GM19043 (cell line): Measurements from ENCODE around the gene GABPB1.
A peak's percentile ranks its signal among the peaks of the same experiment; 100 is the strongest.

ENCODE experiments used
- ATAC-seq: cut with Tn5 transposase; IDR thresholded peaks from one replicate; pipeline ENCODE4 v1.9.1; 2021; ENCODE audit warnings: low read depth; ENCODE audit not compliant: unreplicated experiment

The GABPB1 gene

GRCh38 chr15:50247819-50248655, 107.0 kb downstream of the GABPB1 start:
- ATAC-seq: peak; percentile 95

- no peak for ATAC-seq
Observed at GRCh38 chr15:50246631-50247030, 108.4 kb downstream of the GABPB1 start.

GRCh38 chr15:50244959-50245624, 109.9 kb downstream of the GABPB1 start:
- ATAC-seq: no peak

GRCh38 chr15:50244153-50244552, 110.8 kb downstream of the GABPB1 start:
- no peak for ATAC-seq

- no peak for ATAC-seq
Observed at GRCh38 chr15:50241684-50242450, 113.1 kb downstream of the GABPB1 start.

- ATAC-seq: no peak
Observed at GRCh38 chr15:50238255-50238654, 116.7 kb downstream of the GABPB1 start.

- no peak for ATAC-seq
Observed at GRCh38 chr15:50236433-50236832, 118.6 kb downstream of the GABPB1 start.

- no peak for ATAC-seq
Observed at GRCh38 chr15:50235794-50236193, 119.2 kb downstream of the GABPB1 start.

GRCh38 chr15:50234764-50235163, 120.2 kb downstream of the GABPB1 start:
- no peak for ATAC-seq

GRCh38 chr15:50233192-50233736, 121.7 kb downstream of the GABPB1 start:
- no peak for ATAC-seq

- ATAC-seq: no peak
Observed at GRCh38 chr15:50232791-50233190, 122.2 kb downstream of the GABPB1 start.

- no peak for ATAC-seq
Observed at GRCh38 chr15:50231761-50232160, 123.2 kb downstream of the GABPB1 start.

- no peak for ATAC-seq
Observed at GRCh38 chr15:50229336-50229735, 125.7 kb downstream of the GABPB1 start.

GRCh38 chr15:50228866-50229265, 126.1 kb downstream of the GABPB1 start:
- no peak for ATAC-seq

- no peak for ATAC-seq
Observed at GRCh38 chr15:50227076-50227475, 127.9 kb downstream of the GABPB1 start.

- ATAC-seq: no peak
Observed at GRCh38 chr15:50225938-50226337, 129.1 kb downstream of the GABPB1 start.
